ENCODE results near the gene BSND.

GRCh38 chr1:54985556-54985955, 13.2 kb upstream of the BSND start:
- TF ChIP-seq CTCF (IDR thresholded peaks at IDR 0.05) (no peak), POLR2A (IDR thresholded peaks at IDR 0.05) (no peak), EP300 (IDR thresholded peaks at IDR 0.05) (no peak)

Data from ovary (tissue), 3 donors.